ENCODE data around the gene PLCL2.

Gene PLCL2

GRCh38 chr3:16905704-16906103, 20.9 kb downstream of the PLCL2 start:
- Histone ChIP-seq H3K27me3 (ENCODE audit: low read depth, low read length) (no peaks in the 10 kb centered on the region), H3K9ac (ENCODE audit: low read length) (no peak overlapping the region), H3K27ac (ENCODE audit: low read length) (no peak overlapping the region), H4K20me1 (ENCODE audit: insufficient read depth, low read length) (peaks cover 12% of the 10 kb centered on the region; the same call in 1 of the 2 replicates), H3K79me2 (ENCODE audit: low read length) (peaks cover 33% of the 10 kb centered on the region), H3K4me2 (ENCODE audit: low read length) (no peak overlapping the region), H3K4me1 (ENCODE audit: low read length) (peaks cover 15% of the 10 kb centered on the region), H2AFZ (ENCODE audit: low read depth, low read length) (no peak overlapping the region), H3K4me3 (ENCODE audit: low read length) (no peak overlapping the region), H3K36me3 (replicated peaks; ENCODE audit: low read depth, low read length) (peaks cover 4% of the 10 kb centered on the region), H3K9me3 (ENCODE audit: insufficient read depth, low read length) (no peaks in the 10 kb centered on the region)
- no peak for TF ChIP-seq CTCF (IDR thresholded peaks at IDR 0.05; ENCODE audit: low read depth, low read length)
- no peak for TF ChIP-seq EZH2phosphoT487 (IDR thresholded peaks at IDR 0.05; ENCODE audit: low read depth)

GRCh38 chr3:16906682-16907081, 21.9 kb downstream of the PLCL2 start:
- Histone ChIP-seq H3K4me1 (ENCODE audit: low read length) (peaks cover 19% of the 10 kb centered on the region), H2AFZ (ENCODE audit: low read depth, low read length) (no peak overlapping the region), H3K4me3 (ENCODE audit: low read length) (no peak overlapping the region), H3K79me2 (ENCODE audit: low read length) (peaks cover 29% of the 10 kb centered on the region), H3K36me3 (replicated peaks; ENCODE audit: low read depth, low read length) (peaks cover 4% of the 10 kb centered on the region), H4K20me1 (ENCODE audit: insufficient read depth, low read length) (peaks cover 10% of the 10 kb centered on the region; the same call in 1 of the 2 replicates), H3K27ac (ENCODE audit: low read length) (no peak overlapping the region), H3K9ac (ENCODE audit: low read length) (no peak overlapping the region), H3K4me2 (ENCODE audit: low read length) (peak overlapping the region; percentile 10), H3K9me3 (ENCODE audit: insufficient read depth, low read length) (no peaks in the 10 kb centered on the region), H3K27me3 (ENCODE audit: low read depth, low read length) (no peaks in the 10 kb centered on the region)
- TF ChIP-seq EZH2phosphoT487 (IDR thresholded peaks at IDR 0.05; ENCODE audit: low read depth) (no peak), CTCF (IDR thresholded peaks at IDR 0.05; ENCODE audit: low read depth, low read length) (no peak)

- Histone ChIP-seq H3K4me1 (ENCODE audit: low read length) (peaks cover 25% of the 10 kb centered on the region), H3K27ac (ENCODE audit: low read length) (no peak overlapping the region), H3K27me3 (ENCODE audit: low read depth, low read length) (no peaks in the 10 kb centered on the region), H3K36me3 (replicated peaks; ENCODE audit: low read depth, low read length) (peaks cover 4% of the 10 kb centered on the region), H4K20me1 (ENCODE audit: insufficient read depth, low read length) (peaks cover 6% of the 10 kb centered on the region; the same call in 1 of the 2 replicates), H3K79me2 (ENCODE audit: low read length) (peaks cover 27% of the 10 kb centered on the region), H2AFZ (ENCODE audit: low read depth, low read length) (no peak overlapping the region), H3K4me3 (ENCODE audit: low read length) (no peak overlapping the region), H3K9ac (ENCODE audit: low read length) (no peak overlapping the region), H3K9me3 (ENCODE audit: insufficient read depth, low read length) (no peaks in the 10 kb centered on the region), H3K4me2 (ENCODE audit: low read length) (peak overlapping the region; percentile 10; the same call in 1 of the 2 replicates)
- TF ChIP-seq CTCF (IDR thresholded peaks at IDR 0.05; ENCODE audit: low read depth, low read length), result no peak
- TF ChIP-seq EZH2phosphoT487 (IDR thresholded peaks at IDR 0.05; ENCODE audit: low read depth), result no peak
Observed at GRCh38 chr3:16907243-16907642, 22.5 kb downstream of the PLCL2 start.

- H3K36me3 ChIP-seq (replicated peaks; ENCODE audit: low read depth, low read length), result peaks cover 4% of the 10 kb centered on the region
- peaks cover 31% of the 10 kb centered on the region for H3K79me2 ChIP-seq (ENCODE audit: low read length)
- peaks cover 9% of the 10 kb centered on the region; the same call in 1 of the 2 replicates for H4K20me1 ChIP-seq (ENCODE audit: insufficient read depth, low read length)
- no peak overlapping the region for H3K9ac ChIP-seq (ENCODE audit: low read length)
- H3K4me2 ChIP-seq (ENCODE audit: low read length), result no peak overlapping the region
- TF ChIP-seq CTCF (IDR thresholded peaks at IDR 0.05; ENCODE audit: low read depth, low read length) (no peak), EZH2phosphoT487 (IDR thresholded peaks at IDR 0.05; ENCODE audit: low read depth) (no peak)
- H3K9me3 ChIP-seq (ENCODE audit: insufficient read depth, low read length), result no peaks in the 10 kb centered on the region
- H3K4me1 ChIP-seq (ENCODE audit: low read length), result peaks cover 34% of the 10 kb centered on the region
- no peak overlapping the region for H3K27ac ChIP-seq (ENCODE audit: low read length)
- no peak overlapping the region for H2AFZ ChIP-seq (ENCODE audit: low read depth, low read length)
- no peak overlapping the region for H3K4me3 ChIP-seq (ENCODE audit: low read length)
- no peaks in the 10 kb centered on the region for H3K27me3 ChIP-seq (ENCODE audit: low read depth, low read length)
Observed at GRCh38 chr3:16908016-16908807, 23.5 kb downstream of the PLCL2 start.
